ENCODE measurements around the gene GAS2.
A peak's percentile ranks its signal among the peaks of the same experiment; 100 is the strongest.

Gene GAS2

GRCh38 chr11:22797047-22797446, 130.6 kb downstream of the GAS2 start:
- no peak for DNase-seq

DNA sequence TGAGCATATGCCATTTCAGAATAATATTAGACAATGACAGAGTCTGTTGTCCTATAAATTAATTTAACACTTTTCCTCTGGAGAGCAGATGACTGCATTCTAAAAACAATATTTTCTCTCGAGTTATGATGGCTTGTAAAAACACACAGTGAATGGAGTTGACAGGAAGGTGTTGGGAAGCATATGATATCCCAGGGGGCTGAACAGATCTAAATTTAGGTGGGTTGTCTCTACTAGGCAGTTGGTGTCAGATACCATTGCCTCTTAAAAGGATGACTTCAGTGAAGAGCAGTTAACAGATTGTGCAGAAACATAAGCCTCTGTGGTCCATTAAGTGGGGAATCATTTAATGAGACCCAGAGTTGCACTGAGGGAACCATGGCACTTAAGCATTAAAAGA, 132.5 kb downstream of the GAS2 start:
- no peak for DNase-seq

GRCh38 chr11:22800482-22800881, 134.1 kb downstream of the GAS2 start:
- DNase-seq: no peak

DNA sequence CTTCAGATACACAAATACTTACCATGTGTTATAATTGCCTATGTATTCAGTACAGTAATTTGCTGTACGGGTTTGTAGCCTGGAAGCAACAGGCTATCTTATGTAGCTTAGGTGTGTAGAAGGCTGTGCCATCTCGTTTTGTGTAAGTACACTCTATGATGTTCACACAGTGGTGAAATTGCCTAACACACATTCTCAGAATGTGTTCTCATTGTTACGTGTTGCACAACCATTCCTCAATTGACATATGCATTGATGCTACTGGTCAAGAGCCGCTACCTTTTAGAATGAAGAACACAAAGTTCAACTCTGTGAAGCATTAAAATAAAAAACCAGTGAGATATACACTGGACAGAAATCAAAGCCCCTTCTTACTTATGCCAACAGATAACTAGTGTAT, 136.4 kb downstream of the GAS2 start:
- DNase-seq: no peak

GRCh38 chr11:22807391-22807790, 141.0 kb downstream of the GAS2 start:
- no peak for DNase-seq

DNA sequence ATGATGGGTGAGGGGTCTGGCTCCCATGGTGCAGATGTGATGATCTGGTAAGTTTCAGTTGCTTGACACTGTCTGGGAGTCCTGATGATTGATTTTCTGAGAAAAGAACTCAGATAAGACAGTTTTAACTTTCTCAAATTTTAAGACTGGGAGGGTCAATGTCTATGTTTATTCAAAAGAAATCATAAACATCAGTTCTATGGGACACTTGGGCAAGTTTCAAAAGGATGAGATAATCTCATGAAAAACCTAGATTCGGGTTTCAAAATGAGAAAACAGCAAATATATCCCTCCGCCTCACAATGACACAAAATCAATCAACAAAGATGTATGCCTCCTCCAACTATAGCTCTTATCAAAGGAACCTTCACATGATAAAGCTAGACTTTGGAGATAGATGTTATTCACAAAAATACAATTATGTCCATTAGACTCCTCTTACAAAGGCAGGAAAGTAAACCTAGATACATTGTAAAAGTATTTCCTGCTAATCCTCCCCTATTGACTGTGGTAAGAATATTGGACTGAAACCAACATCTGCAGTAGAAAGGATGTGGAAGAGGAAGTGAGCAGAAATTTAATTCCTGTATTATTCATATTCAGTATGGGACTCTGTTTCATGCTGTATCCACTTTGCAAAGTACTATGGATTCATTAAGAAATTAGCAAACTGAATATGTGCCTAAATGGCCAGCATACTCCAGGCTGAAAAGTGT, 141.6 kb downstream of the GAS2 start:
- no peak for DNase-seq

DNA sequence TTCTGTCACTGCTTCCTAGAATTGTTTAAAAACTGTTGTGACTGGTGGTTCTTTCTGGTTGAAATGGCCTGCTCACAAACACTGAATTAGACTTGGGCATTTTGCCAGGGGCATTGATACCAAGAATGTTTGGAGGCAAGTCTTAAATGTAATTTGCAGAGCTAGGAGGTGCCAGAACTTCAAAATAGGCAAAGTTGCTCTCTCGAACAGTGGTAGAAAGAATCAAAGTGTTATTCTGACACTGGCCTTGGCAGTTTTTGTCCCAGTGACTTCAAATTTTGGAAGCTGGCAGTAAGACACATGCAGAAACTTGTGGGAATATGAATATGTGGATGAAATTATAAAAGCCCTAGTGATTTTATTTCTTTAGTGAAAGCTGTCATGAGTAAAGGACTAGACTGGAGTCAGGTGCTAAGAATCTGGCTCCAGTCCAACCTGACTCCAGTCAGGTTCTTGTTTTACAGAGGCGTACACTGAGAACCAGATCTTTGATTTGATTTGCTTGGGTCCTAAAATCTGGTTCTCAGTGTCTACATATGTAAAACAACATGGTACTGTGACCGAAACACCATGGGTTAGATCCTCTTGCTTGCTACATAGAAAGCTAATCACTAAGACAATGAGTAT, 142.3 kb downstream of the GAS2 start:
- no peak for DNase-seq

DNA sequence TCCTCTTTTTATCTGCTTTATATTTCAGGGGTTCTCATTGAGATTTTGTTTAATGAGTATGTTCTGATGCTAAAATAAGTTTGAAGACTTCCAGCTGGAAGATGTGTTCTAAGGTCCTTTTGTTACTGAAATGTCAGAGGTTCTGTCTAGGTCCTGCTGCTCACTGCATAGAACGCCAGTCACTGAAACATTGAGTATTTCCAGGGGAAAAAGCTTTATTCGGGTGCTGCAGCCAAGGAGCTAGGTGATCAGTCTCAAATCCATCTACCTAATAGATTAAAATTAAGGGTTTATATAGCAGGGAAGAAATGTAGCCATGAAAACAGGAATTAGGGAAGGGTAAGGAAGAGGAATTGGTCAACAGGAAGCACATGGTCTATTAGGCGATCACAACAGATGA, 143.5 kb downstream of the GAS2 start:
- DNase-seq: no peak

DNA sequence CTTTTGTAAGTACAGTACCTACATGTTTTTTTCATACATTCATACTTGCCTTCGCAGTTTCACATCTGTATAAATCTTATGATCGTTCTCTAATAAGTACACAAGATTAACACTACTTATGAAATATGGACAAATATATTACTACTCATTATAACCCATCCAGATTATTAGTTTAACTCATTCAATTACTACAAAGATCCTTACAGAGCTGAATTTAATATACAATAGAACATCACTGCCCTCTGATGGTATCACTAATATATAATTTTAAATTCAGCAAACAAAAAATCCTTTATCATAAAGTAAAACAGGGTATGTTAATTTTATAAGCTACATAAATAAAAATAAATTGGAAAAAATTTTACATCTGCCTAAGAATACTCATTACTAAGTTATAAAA, 155.8 kb downstream of the GAS2 start:
- DNase-seq: no peak

GRCh38 chr11:22828373-22828772, 162.0 kb downstream of the GAS2 start:
- DNase-seq: no peak

- DNase-seq: peak; percentile 80 to 91
Observed at GRCh38 chr11:22829231-22830081, 163.0 kb downstream of the GAS2 start, which contains the start of gene SVIP. Gene SVIP (minus strand): TSS chr11:22829801. CDS start chr11:22829748, 53 bp downstream.

DNA sequence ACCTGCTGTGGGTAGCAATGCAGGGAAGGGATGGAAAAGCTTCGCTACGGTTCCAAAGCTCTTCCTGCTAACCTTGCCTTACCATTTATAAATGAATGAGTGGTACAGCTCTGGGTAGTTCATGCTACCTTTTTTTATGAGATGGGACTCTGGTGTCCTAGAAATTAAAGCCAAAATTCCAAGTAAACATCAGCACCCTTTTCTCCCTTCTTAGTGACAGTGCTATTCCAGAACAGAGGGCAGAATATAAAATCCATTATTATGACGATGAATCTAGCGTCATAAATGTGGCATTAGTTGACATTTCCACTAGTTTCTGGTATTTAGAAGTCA, 163.6 kb downstream of the GAS2 start:
- DNase-seq: no peak

GRCh38 chr11:22832315-22833015, 166.1 kb downstream of the GAS2 start:
- no peak for DNase-seq

- DNase-seq: no peak
Observed at GRCh38 chr11:22846726-22847125, 180.3 kb downstream of the GAS2 start.

DNA sequence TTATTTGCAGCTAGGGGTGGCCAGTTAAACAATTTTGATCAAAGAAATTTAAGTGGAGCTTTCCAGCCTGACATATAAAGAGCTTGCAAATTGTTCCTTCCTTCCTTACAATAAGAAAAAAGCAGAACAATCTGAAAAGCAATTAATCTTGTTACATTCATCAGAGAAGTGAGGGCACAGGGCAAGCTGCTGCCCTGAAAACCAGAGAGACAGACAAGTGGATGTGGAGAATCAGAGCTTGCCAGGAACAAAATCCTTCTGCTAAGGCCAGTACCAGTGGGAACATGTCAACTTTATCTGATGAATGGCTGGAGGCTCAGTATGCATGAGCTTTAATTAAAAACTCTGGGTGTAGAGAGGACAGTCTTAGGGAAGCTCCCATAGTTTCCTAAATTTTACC, 185.1 kb downstream of the GAS2 start:
- DNase-seq: no peak

- DNase-seq: no peak
Observed at GRCh38 chr11:22859756-22860155, 193.3 kb downstream of the GAS2 start.

DNA sequence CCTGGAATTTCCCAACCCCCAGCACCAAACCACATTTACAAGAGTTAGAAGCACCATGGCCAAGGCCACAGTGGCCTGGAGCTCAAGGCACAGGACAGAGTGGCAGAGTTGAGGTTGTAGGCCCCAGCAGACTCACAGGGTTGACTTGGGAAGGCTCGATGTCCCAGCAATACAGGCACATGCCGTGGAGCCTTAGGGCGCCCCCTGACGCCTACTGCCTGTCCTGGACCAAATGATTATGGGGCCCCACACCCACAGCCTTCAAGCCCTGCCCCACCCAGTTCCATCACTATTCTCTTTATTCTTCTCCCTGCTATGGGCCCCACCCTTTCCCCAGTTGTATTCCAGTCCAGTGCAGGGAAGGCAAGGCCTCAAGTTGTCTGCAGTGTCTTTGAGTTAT, 193.8 kb downstream of the GAS2 start, which contains the start of gene CCDC179:
TSS of gene CCDC179 (minus strand) at position 234 of the 400 bp plus-strand sequence. CDS start at position 181, 53 bp downstream.
- DNase-seq: no peak

Data from inflammatory macrophage treated with lipopolysaccharide for 1 hour (primary cell).